HepG2 (cell line): ENCODE measurements around the gene INAFM1. TPM values are rescaled to one million over a fixed set of nuclear protein-coding genes. Genes with fewer than 3 reads are reported as not detected.

ENCODE experiments used
- ARID5B ChIP-seq: IDR thresholded peaks from 2 replicates; pipeline ENCODE4 v1.4.0; 2020; ENCODE audit warnings: mild to moderate bottlenecking, missing genetic modification reagents
- CC2D1A ChIP-seq: sonication (generic); formaldehyde crosslinking; IDR thresholded peaks from 2 replicates; pipeline ENCODE4 v1.8.1; 2023; ENCODE audit warnings: mild to moderate bottlenecking, missing genetic modification reagents
- CHCHD3 ChIP-seq: sonication (generic); formaldehyde crosslinking; IDR thresholded peaks from 2 replicates; pipeline ENCODE4 v1.8.0; 2022; ENCODE audit warnings: mild to moderate bottlenecking, missing genetic modification reagents, moderate library complexity
- ETV5 ChIP-seq: IDR thresholded peaks from 2 replicates; pipeline ENCODE4 v1.6.1; 2018; ENCODE audit warnings: missing biosample characterization, missing genetic modification reagents, inconsistent platforms, borderline replicate concordance
- FOXM1 ChIP-seq: sonication (generic); formaldehyde crosslinking; IDR thresholded peaks from 2 replicates; pipeline ENCODE4 v1.5.0; 2020; ENCODE audit warnings: missing genetic modification reagents
- HNF4A ChIP-seq: sonication (generic); formaldehyde crosslinking; IDR thresholded peaks from 2 replicates; pipeline ENCODE4 v1.4.0; 2020; ENCODE audit warnings: missing genetic modification reagents
- HNRNPL ChIP-seq: fragments of 200-400 bp; formaldehyde crosslinking; IDR thresholded peaks from 2 replicates; pipeline ENCODE4 v1.6.1; 2017; ENCODE audit warnings: mild to moderate bottlenecking, low read depth, low read length
- KAT7 ChIP-seq: IDR thresholded peaks from 2 replicates; pipeline ENCODE4 v1.6.1; 2018; ENCODE audit warnings: borderline replicate concordance, missing compliant biosample characterization
- MBNL3 ChIP-seq: fragments of 250-450 bp; sonication (Bioruptor Pico); conservative IDR thresholded peaks from 2 replicates; pipeline ENCODE4 v1.8.0; 2022; ENCODE audit warnings: mild to moderate bottlenecking, inconsistent platforms
- MEF2D ChIP-seq: sonication (generic); formaldehyde crosslinking; IDR thresholded peaks from 2 replicates; pipeline ENCODE4 v1.5.1; 2020; ENCODE audit warnings: mild to moderate bottlenecking, missing genetic modification reagents
- NR3C1 ChIP-seq: sonication (generic); formaldehyde crosslinking; IDR thresholded peaks from 2 replicates; pipeline ENCODE4 v1.4.0; 2020; ENCODE audit warnings: missing genetic modification reagents
- PRDM10 ChIP-seq: sonication (generic); formaldehyde crosslinking; IDR thresholded peaks from 2 replicates; pipeline ENCODE4 v1.4.0; 2020; ENCODE audit warnings: low read depth, missing genetic modification reagents
- RFX3 ChIP-seq: IDR thresholded peaks from 2 replicates; pipeline ENCODE4 v1.6.1; 2016; ENCODE audit warnings: missing biosample characterization, missing genetic modification reagents
- RFXAP ChIP-seq: sonication (generic); formaldehyde crosslinking; IDR thresholded peaks from 2 replicates; pipeline ENCODE4 v1.4.0; 2020; ENCODE audit warnings: missing genetic modification reagents, borderline replicate concordance
- SALL1 ChIP-seq: sonication (generic); formaldehyde crosslinking; IDR thresholded peaks from 2 replicates; pipeline ENCODE4 v1.8.0; 2022; ENCODE audit warnings: mild to moderate bottlenecking, missing genetic modification reagents
- TFDP1 ChIP-seq: IDR thresholded peaks from 2 replicates; pipeline ENCODE4 v1.6.1; 2016; ENCODE audit warnings: missing compliant biosample characterization, missing genetic modification reagents, borderline replicate concordance
- THAP11 ChIP-seq: IDR thresholded peaks from 2 replicates; pipeline ENCODE4 v1.6.1; 2016; ENCODE audit warnings: missing biosample characterization, missing genetic modification reagents
- TOE1 ChIP-seq: sonication (generic); formaldehyde crosslinking; IDR thresholded peaks from 2 replicates; pipeline ENCODE4 v1.4.0; 2020; ENCODE audit warnings: mild to moderate bottlenecking, missing genetic modification reagents
- U2AF2 ChIP-seq: fragments of 200-400 bp; formaldehyde crosslinking; IDR thresholded peaks from 2 replicates; pipeline ENCODE4 v1.6.1; 2017; ENCODE audit warnings: low read depth, mild to moderate bottlenecking, low read length
- XRCC5 ChIP-seq: fragments of 200-400 bp; formaldehyde crosslinking; optimal IDR thresholded peaks from 2 replicates; pipeline ENCODE3; 2017; ENCODE audit warnings: mild to moderate bottlenecking, low read length
- ZNF124 ChIP-seq: sonication (generic); formaldehyde crosslinking; IDR thresholded peaks from 2 replicates; pipeline ENCODE4 v1.4.0; 2020; ENCODE audit warnings: missing genetic modification reagents
- ZNF501 ChIP-seq: sonication (generic); formaldehyde crosslinking; IDR thresholded peaks from 2 replicates; pipeline ENCODE4 v1.5.1; 2020; ENCODE audit warnings: mild to moderate bottlenecking, moderate library complexity, missing genetic modification reagents
- ZNF615 ChIP-seq: sonication (generic); formaldehyde crosslinking; IDR thresholded peaks from 2 replicates; pipeline ENCODE4 v1.5.0; 2020; ENCODE audit warnings: mild to moderate bottlenecking, missing genetic modification reagents, borderline replicate concordance
- ZNF672 ChIP-seq: sonication (generic); formaldehyde crosslinking; IDR thresholded peaks from 2 replicates; pipeline ENCODE4 v1.8.1; 2022; ENCODE audit warnings: missing genetic modification reagents
- ZSCAN9 ChIP-seq: IDR thresholded peaks from 2 replicates; pipeline ENCODE4 v1.6.1; 2016; ENCODE audit warnings: borderline replicate concordance
- polyA plus RNA-seq, 8 experiments: library from polyadenylated mRNA; depleted of rRNA in 3 of 8; stranded (reverse) in 7 of 8; unstranded in 1 of 8; fragments of >200 nt; fragmentation: Illumina TruSeq in 4 of 8; extraction: Trizol in 4 of 8; gene quantifications; 2 replicates each; pipeline versions ENCODE4 v1.2.1 to v1.2.3, GENCODE V29; 2011 to 2016; ENCODE audit warnings: low read depth in 4 of 8, missing spikeins in 1 of 8, mixed read lengths in 1 of 8; ENCODE audit not compliant: insufficient read depth in 1 of 8
- total RNA-seq, 5 experiments: library from RNA; depleted of rRNA; stranded (reverse); fragments of >200 nt; fragmentation: Illumina TruSeq; extraction: Trizol; gene quantifications; 2 replicates each; pipeline ENCODE4 v1.2.3, GENCODE V29; 2016; ENCODE audit warnings: low read depth in 1 of 5

The INAFM1 gene
- total and polyA plus RNA-seq, 2 of the 13 experiments (the other 11 are each of a cell fraction or from before 2014, with no cell fraction given): 0.88 to 1.9 TPM

- TF ChIP-seq PRDM10 (CRISPR knock-in tag): peak; percentile 70
- TF ChIP-seq TFDP1: peak; percentile 67; the same call in 1 of the 2 replicates
- no peak for TF ChIP-seq CC2D1A (CRISPR knock-in tag)
- TF ChIP-seq SALL1 (CRISPR knock-in tag): peak; percentile 68
- TF ChIP-seq TOE1 (CRISPR knock-in tag): no peak
- TF ChIP-seq ZNF501: peak; percentile 71
- no peak for TF ChIP-seq HNRNPL
- no peak for TF ChIP-seq ZNF615 (CRISPR knock-in tag)
- TF ChIP-seq HNF4A: no peak
- TF ChIP-seq THAP11: peak; percentile 57
- TF ChIP-seq XRCC5: peak; percentile 85
- TF ChIP-seq ARID5B (CRISPR knock-in tag): peak; percentile 79
- no peak for TF ChIP-seq MBNL3 (CRISPR knock-in tag)
- TF ChIP-seq NR3C1 (CRISPR knock-in tag): no peak
- no peak for TF ChIP-seq CHCHD3 (CRISPR knock-in tag)
- peak; percentile 94 for TF ChIP-seq MEF2D (CRISPR knock-in tag)
- peak; percentile 44; the same call in 1 of the 2 replicates for TF ChIP-seq ZSCAN9 (CRISPR knock-in tag)
- TF ChIP-seq KAT7 (CRISPR knock-in tag): no peak
- TF ChIP-seq ZNF124 (CRISPR knock-in tag): no peak
- TF ChIP-seq RFX3 (CRISPR knock-in tag): no peak
- no peak for TF ChIP-seq FOXM1 (CRISPR knock-in tag)
- TF ChIP-seq ZNF672 (CRISPR knock-in tag): no peak
- no peak for TF ChIP-seq U2AF2
- peak; percentile 37; the same call in 1 of the 2 replicates for TF ChIP-seq ETV5
- TF ChIP-seq RFXAP (CRISPR knock-in tag): no peak
These were observed 30.6 kb downstream of the INAFM1 start (continued) for GRCh38 chr19:47305309-47305751.
